CD14-positive monocyte (primary cell): ENCODE data around the gene OCIAD2. TPM values are rescaled to one million over a fixed set of nuclear protein-coding genes. Genes with fewer than 3 reads are reported as not detected.

ENCODE experiments used
- DNase-seq, 3 donors: peaks; one replicate each; pipeline ENCODE4 v3.0.0-alpha.2; 2011 to 2022
- H2AFZ ChIP-seq: 2 replicates; pipeline ENCODE4 v1.6.0; 2012; ENCODE audit warnings: mild to moderate bottlenecking, low read depth, low read length, inconsistent platforms; ENCODE audit not compliant: insufficient read depth, poor library complexity, severe bottlenecking
- H3K27ac ChIP-seq, 2 donors: 1 replicate in 1 of 2; 2 replicates in 1 of 2; pipeline ENCODE4 v1.5.1; 2012 to 2013; ENCODE audit warnings: low read length in 2 of 2, control low read depth in 1 of 2, inconsistent platforms in 1 of 2, low read depth in 1 of 2, mild to moderate bottlenecking in 1 of 2
- H3K27me3 ChIP-seq, 2 donors: one replicate each; pipeline versions ENCODE4 v1.6.0 to v1.6.1; 2011 to 2013; ENCODE audit warnings: low read length in 2 of 2; ENCODE audit not compliant: control insufficient read depth in 2 of 2, insufficient read depth in 2 of 2
- H3K36me3 ChIP-seq, 2 donors: replicated peaks in 1 of 2; 1 replicate in 1 of 2; 2 replicates in 1 of 2; pipeline versions ENCODE4 v1.5.1 to v1.6.1; 2012 to 2013; ENCODE audit warnings: low read length in 2 of 2, control low read depth in 1 of 2, inconsistent platforms in 1 of 2, mild to moderate bottlenecking in 1 of 2; ENCODE audit not compliant: insufficient read depth in 2 of 2, control insufficient read depth in 1 of 2
- H3K4me1 ChIP-seq, 2 donors: 1 replicate in 1 of 2; 2 replicates in 1 of 2; pipeline versions ENCODE4 v1.5.1 to v1.6.1; 2012 to 2013; ENCODE audit warnings: low read length in 2 of 2, control low read depth in 1 of 2, inconsistent platforms in 1 of 2, mild to moderate bottlenecking in 1 of 2, moderate library complexity in 1 of 2; ENCODE audit not compliant: insufficient read depth in 2 of 2, control insufficient read depth in 1 of 2
- H3K4me2 ChIP-seq: replicated peaks from 2 replicates; pipeline ENCODE3; 2012; ENCODE audit warnings: low read length, moderate library complexity, mild to moderate bottlenecking; ENCODE audit not compliant: poor library complexity, severe bottlenecking; ENCODE audit errors: extremely low read depth
- H3K4me3 ChIP-seq, 3 experiments: fragments of 200-600 bp in 1 of 3; sonication (generic) in 1 of 3; replicated peaks in 1 of 3; 1 replicate in 2 of 3; 2 replicates in 1 of 3; pipeline ENCODE4 v1.5.1; 2011 to 2013; ENCODE audit warnings: low read length in 3 of 3, mild to moderate bottlenecking in 3 of 3, control low read depth in 2 of 3, low read depth in 2 of 3, inconsistent platforms in 1 of 3, moderate library complexity in 1 of 3
- H3K79me2 ChIP-seq: 2 replicates; pipeline ENCODE4 v1.6.0; 2012; ENCODE audit warnings: mild to moderate bottlenecking, control low read depth, inconsistent platforms, low read length, moderate library complexity; ENCODE audit not compliant: insufficient read depth
- H3K9ac ChIP-seq: 2 replicates; pipeline ENCODE4 v1.6.0; 2017; ENCODE audit warnings: low read length, mild to moderate bottlenecking; ENCODE audit not compliant: insufficient read depth, poor library complexity, severe bottlenecking
- H3K9me3 ChIP-seq, 2 donors: replicated peaks in 1 of 2; 1 replicate in 1 of 2; 2 replicates in 1 of 2; pipeline versions ENCODE4 v1.5.1 to v1.6.1; 2012 to 2013; ENCODE audit warnings: low read length in 2 of 2, control low read depth in 1 of 2; ENCODE audit not compliant: control insufficient read depth in 1 of 2, insufficient read depth in 1 of 2
- H4K20me1 ChIP-seq: 2 replicates; pipeline ENCODE4 v1.6.0; 2012; ENCODE audit warnings: mild to moderate bottlenecking, low read length, control low read depth, moderate library complexity; ENCODE audit not compliant: insufficient read depth
- H3K27ac Mint-ChIP-seq, 7 donors: one replicate each; pipeline ENCODE4 v1.8.0; 2020; ENCODE audit warnings: mild to moderate bottlenecking in 7 of 7, mixed read lengths in 7 of 7, moderate library complexity in 6 of 7, inconsistent platforms in 2 of 7
- H3K27me3 Mint-ChIP-seq, 3 donors: one replicate each; pipeline ENCODE4 v1.8.0; 2021 to 2022; ENCODE audit warnings: low read depth in 3 of 3, mild to moderate bottlenecking in 3 of 3, mixed read lengths in 3 of 3, moderate library complexity in 3 of 3, inconsistent platforms in 1 of 3
- H3K36me3 Mint-ChIP-seq, 2 donors: one replicate each; pipeline ENCODE4 v1.8.0; 2020; ENCODE audit warnings: mixed read lengths in 2 of 2, inconsistent platforms in 1 of 2, mild to moderate bottlenecking in 1 of 2
- H3K4me1 Mint-ChIP-seq: one replicate; pipeline ENCODE4 v1.8.0; 2020; ENCODE audit warnings: mild to moderate bottlenecking, mixed read lengths
- H3K4me3 Mint-ChIP-seq, 2 donors: one replicate each; pipeline ENCODE4 v1.8.0; 2020; ENCODE audit warnings: mild to moderate bottlenecking in 2 of 2, mixed read lengths in 2 of 2, moderate library complexity in 1 of 2
- H3K9me3 Mint-ChIP-seq, 7 donors: one replicate each; pipeline ENCODE4 v1.8.0; 2020 to 2022; ENCODE audit warnings: mixed read lengths in 7 of 7, mild to moderate bottlenecking in 6 of 7, moderate library complexity in 6 of 7, inconsistent platforms in 2 of 7
- CTCF ChIP-seq: fragments of 200-600 bp; IDR thresholded peaks from one replicate; pipeline ENCODE4 v1.8.0; 2022; ENCODE audit warnings: antibody characterized with exemption, mild to moderate bottlenecking
- WGBS: methylation state at CpG from one replicate; pipeline ENCODE4 v1.1.5; 2013; ENCODE audit warnings: missing lambda C conversion rate; ENCODE audit not compliant: insufficient coverage; 5-methylcytosine and 5-hydroxymethylcytosine counted together
- intact Hi-C, 2 donors: fragments of 100-400 bp; cut with micrococcal nuclease; formaldehyde crosslinking; loops; one replicate each; pipeline versions ENCODE4 v1.15.0 to v1.15.1; 2023
- polyA plus RNA-seq, 3 donors: library from polyadenylated mRNA; depleted of rRNA in 1 of 3; unstranded in 2 of 3; stranded (reverse) in 1 of 3; fragments of 300-500 nt in 2 of 3; fragments of >200 nt in 1 of 3; fragmentation: Illumina TruSeq in 2 of 3; gene quantifications; 1 replicate in 2 of 3; 2 replicates in 1 of 3; pipeline ENCODE4 v1.2.3, GENCODE V29; 2012 to 2021

Gene OCIAD2
- polyA plus RNA-seq, 3 donors = 2.1 to 3.1 (median 2.9) TPM

- Histone ChIP-seq H3K4me2 (no peak overlapping the region), H3K4me3 (no peak overlapping the region), H3K4me1 (no peaks in the 10 kb centered on the region), H3K9ac (no peak overlapping the region), H2AFZ (no peak overlapping the region), H3K9me3 (peaks cover 0 to 2% of the 10 kb centered on the region in 2 donors), H4K20me1 (no peaks in the 10 kb centered on the region), H3K27ac (no peak overlapping the region), H3K27me3 (no peaks in the 10 kb centered on the region), H3K36me3 (no peaks in the 10 kb centered on the region), H3K79me2 (no peaks in the 10 kb centered on the region)
- intact Hi-C loops = no loop called here
- peaks cover 0 to 5% (median 3%) of the 10 kb centered on the region in 7 donors for H3K9me3 Mint-ChIP-seq
- no CpG with 5 or more reads among the region's 2 CpGs for WGBS
- no peaks in the 10 kb centered on the region for H3K36me3 Mint-ChIP-seq
- TF ChIP-seq CTCF = no peak
- no peaks in the 10 kb centered on the region for H3K4me1 Mint-ChIP-seq
- no peak overlapping the region for H3K27ac Mint-ChIP-seq
- peaks cover 0 to 1% (median 0%) of the 10 kb centered on the region in 3 donors for H3K27me3 Mint-ChIP-seq
- DNase-seq = no peak
- H3K4me3 Mint-ChIP-seq = no peak overlapping the region
These were observed 5.8 kb upstream of the OCIAD2 start for GRCh38 chr4:48912349-48912748.

- Histone ChIP-seq H4K20me1 (no peaks in the 10 kb centered on the region), H3K4me3 (no peak overlapping the region), H3K79me2 (no peaks in the 10 kb centered on the region), H3K9me3 (peaks cover 0 to 2% of the 10 kb centered on the region in 2 donors), H3K27ac (no peak overlapping the region), H3K4me2 (no peak overlapping the region), H3K9ac (no peak overlapping the region), H2AFZ (no peak overlapping the region), H3K27me3 (peaks cover 0 to 3% of the 10 kb centered on the region in 2 donors), H3K4me1 (peaks cover 6 to 9% of the 10 kb centered on the region in 2 donors), H3K36me3 (no peaks in the 10 kb centered on the region)
- H3K4me1 Mint-ChIP-seq = peaks cover 11% of the 10 kb centered on the region
- no peak for TF ChIP-seq CTCF
- H3K27me3 Mint-ChIP-seq = peaks cover 2 to 9% (median 4%) of the 10 kb centered on the region in 3 donors
- no peak overlapping the region for H3K27ac Mint-ChIP-seq
- peaks cover 0 to 2% of the 10 kb centered on the region in 2 donors for H3K36me3 Mint-ChIP-seq
- DNase-seq = no peak
- H3K4me3 Mint-ChIP-seq = no peak overlapping the region
- intact Hi-C loops = no loop called here
- peaks cover 0 to 9% (median 3%) of the 10 kb centered on the region in 7 donors for H3K9me3 Mint-ChIP-seq
These were observed 3.9 kb upstream of the OCIAD2 start for GRCh38 chr4:48910511-48910910.
